Type B pancreatic cell (in vitro differentiated cells): ENCODE results near the gene MEIOSIN. TPM values are rescaled to one million over a fixed set of nuclear protein-coding genes. Genes with fewer than 3 reads are reported as not detected.

Experiments
- DNase-seq: peaks from one replicate; pipeline ENCODE4 v3.0.0; 2021; ENCODE audit warnings: mixed read lengths; ENCODE audit not compliant: unreplicated experiment; ENCODE audit errors: extremely low spot score
- H3K27ac Mint-ChIP-seq: 2 replicates; pipeline ENCODE4 v1.8.0; 2021; ENCODE audit warnings: mild to moderate bottlenecking, mixed read lengths
- H3K27me3 Mint-ChIP-seq: 2 replicates; pipeline ENCODE4 v1.8.0; 2021; ENCODE audit warnings: mixed read lengths
- H3K36me3 Mint-ChIP-seq: 2 replicates; pipeline ENCODE4 v1.8.0; 2021; ENCODE audit warnings: mixed read lengths
- H3K4me1 Mint-ChIP-seq: one replicate; pipeline ENCODE4 v1.8.0; 2021; ENCODE audit warnings: mixed read lengths; ENCODE audit not compliant: unreplicated experiment
- H3K4me3 Mint-ChIP-seq: 2 replicates; pipeline ENCODE4 v1.8.0; 2021; ENCODE audit warnings: mild to moderate bottlenecking, mixed read lengths
- H3K9me3 Mint-ChIP-seq: 2 replicates; pipeline ENCODE4 v1.8.0; 2021; ENCODE audit warnings: mixed read lengths
- CTCF ChIP-seq: fragments of 200-600 bp; sonication (generic); conservative IDR thresholded peaks from 2 replicates; pipeline ENCODE4 v1.5.0; 2021; ENCODE audit warnings: antibody characterized with exemption, mild to moderate bottlenecking
- total RNA-seq: library from RNA; stranded (reverse); gene quantifications from 2 replicates; pipeline ENCODE4 v1.2.1, GENCODE V29; 2021; ENCODE audit warnings: low replicate concordance

The MEIOSIN gene
- total RNA-seq, 1 donor from 2014 or later, result not detected

DNA sequence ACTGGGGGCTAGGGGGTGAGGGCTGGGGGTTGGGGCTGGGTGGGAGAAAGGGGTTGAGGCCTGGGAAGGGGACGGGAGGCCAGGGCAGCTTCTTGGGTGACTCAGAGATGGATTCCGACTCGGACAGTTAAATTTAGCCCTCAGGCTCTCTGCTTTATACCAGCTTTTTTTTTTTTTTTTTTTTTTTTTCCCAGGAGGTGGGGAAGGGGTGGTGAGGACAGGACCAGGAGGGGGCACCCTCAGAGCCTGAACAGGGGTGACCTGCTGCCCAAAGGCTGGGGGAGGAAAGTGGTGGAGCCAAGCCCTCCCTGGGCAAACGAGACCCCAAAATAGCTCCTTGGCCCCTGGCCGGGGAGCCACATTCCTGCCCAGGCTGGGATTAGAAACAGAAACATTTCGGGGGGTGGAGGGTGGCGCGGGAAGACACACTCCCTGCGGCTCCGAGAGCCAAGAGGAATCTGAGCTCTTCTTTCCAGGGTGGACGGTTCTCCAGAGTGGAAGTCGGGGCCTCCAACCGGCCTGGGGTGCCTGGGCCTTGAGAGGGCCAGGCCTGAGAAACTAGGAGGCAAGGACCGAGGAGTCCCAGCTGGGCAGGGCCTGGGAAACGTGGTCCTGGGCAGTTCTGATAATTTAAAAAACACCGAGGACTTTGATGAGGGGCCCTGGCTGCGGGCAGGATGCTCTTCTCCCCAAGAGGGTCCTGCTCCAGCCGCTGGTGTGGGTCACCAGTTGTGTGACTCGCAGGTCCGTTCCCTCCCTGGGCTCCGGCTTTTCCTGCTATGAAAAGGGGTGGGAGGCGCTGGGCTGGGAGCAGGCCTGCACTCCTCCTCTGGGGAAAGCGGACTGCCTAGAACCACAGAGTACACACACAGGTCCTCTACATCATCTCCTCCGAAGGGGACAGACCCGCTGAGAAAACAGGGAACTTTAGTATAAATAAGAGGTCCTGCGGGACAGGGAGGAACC lies 49.9 kb downstream of the MEIOSIN start:
- Mint-ChIP-seq H3K27ac (peak overlapping the region; percentile 21), H3K27me3 (no peaks in the 10 kb centered on the region), H3K9me3 (no peaks in the 10 kb centered on the region), H3K36me3 (peaks cover 9% of the 10 kb centered on the region), H3K4me3 (no peak overlapping the region), H3K4me1 (peaks cover 20% of the 10 kb centered on the region)
- no peak for DNase-seq
- TF ChIP-seq CTCF, result no peak

DNA sequence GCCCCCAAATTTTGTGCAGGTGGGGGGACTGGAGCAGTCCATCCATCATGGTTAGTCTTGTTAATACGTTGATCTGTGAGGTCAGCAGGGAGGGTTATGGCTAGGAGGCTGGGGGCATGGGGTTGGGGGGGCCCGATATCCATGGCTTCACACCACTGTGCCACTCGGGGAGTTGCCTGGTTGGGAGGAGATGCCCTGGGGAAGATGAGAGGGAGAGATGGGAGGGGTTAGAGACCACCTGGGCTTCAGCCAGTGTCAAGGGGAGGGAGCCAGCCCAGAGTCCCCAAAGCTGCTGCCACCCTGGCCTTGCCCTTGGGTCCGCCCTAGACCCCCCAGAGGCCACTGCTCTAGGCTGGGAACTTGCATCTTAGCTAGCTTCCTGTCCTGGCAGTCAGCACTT lies 50.9 kb downstream of the MEIOSIN start:
- no peaks in the 10 kb centered on the region for H3K27me3 Mint-ChIP-seq
- no peak overlapping the region for H3K27ac Mint-ChIP-seq
- no peak for TF ChIP-seq CTCF
- no peak for DNase-seq
- H3K4me1 Mint-ChIP-seq, result peaks cover 16% of the 10 kb centered on the region
- peaks cover 11% of the 10 kb centered on the region for H3K36me3 Mint-ChIP-seq
- no peak overlapping the region for H3K4me3 Mint-ChIP-seq
- H3K9me3 Mint-ChIP-seq, result no peaks in the 10 kb centered on the region

DNA sequence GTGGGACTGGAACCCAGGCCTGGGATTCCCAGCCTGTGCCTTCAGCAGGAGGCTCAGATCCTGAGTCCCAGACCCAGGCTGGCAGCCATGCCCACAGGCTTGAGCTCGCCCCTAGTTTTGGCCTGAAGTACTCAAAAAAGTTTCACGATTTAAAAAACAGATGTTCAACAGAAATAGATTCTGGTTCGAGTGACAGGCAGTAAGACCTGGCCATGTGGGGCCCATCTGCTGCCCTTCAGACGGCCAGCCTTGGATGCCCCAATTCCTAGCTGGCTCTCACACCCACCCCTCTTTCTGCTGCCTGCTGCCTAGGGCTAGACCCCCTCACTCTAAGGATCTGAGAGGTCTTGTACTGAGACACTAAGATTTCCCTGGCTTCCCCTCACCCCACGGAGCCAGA lies 51.9 kb downstream of the MEIOSIN start:
- Mint-ChIP-seq H3K27me3 (no peaks in the 10 kb centered on the region), H3K36me3 (peaks cover 8% of the 10 kb centered on the region), H3K9me3 (no peaks in the 10 kb centered on the region), H3K4me1 (peaks cover 6% of the 10 kb centered on the region), H3K27ac (no peak overlapping the region), H3K4me3 (no peak overlapping the region)
- TF ChIP-seq CTCF, result no peak
- no peak for DNase-seq

DNA sequence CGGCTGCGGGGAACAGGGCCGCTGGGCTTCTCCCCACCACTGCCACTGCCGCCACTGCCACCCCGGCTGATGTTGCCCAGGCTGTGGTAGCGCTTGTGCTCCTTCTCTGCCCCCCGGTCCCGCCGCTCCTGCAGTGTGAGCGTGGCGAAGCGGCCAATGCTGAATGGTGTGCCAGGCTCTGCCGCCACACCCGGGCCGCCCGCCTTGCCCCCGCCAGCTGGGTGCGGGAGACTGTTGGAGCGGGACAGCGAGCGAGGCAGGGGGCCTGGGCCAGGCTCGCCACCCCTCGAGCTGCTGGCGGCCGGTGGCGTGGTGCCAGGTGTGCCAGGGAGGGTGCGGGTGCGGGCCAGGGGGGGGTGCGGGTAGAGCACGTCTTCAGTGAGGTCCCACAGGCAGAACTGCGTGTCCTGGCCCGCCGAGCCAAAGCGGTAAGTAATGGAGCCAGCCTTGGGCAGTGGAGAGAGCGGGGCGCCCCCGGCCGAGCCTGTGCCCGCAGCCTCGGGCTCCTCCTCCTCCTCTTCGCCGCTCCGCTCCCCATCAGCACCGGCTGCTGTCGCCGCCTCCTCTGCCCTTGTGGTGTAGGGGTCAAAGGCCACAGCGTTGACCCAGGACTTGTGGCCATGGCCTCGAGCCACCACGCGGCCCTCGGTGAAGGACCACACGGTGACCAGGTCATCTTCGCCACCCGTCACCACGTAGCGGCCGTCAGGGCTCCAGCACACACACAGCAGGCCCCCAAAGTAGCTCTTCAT lies 52.7 kb downstream of the MEIOSIN start:
- DNase-seq, result no peak
- no peak for TF ChIP-seq CTCF
- Mint-ChIP-seq H3K4me1 (peaks cover 5% of the 10 kb centered on the region), H3K36me3 (peaks cover 8% of the 10 kb centered on the region), H3K27ac (no peak overlapping the region), H3K4me3 (no peak overlapping the region), H3K9me3 (no peaks in the 10 kb centered on the region), H3K27me3 (no peaks in the 10 kb centered on the region)

- H3K36me3 Mint-ChIP-seq, result peaks cover 11% of the 10 kb centered on the region
These were observed 53.3 kb downstream of the MEIOSIN start for GRCh38 chr19:45786533-45786894.

More at GRCh38 chr19:45786533-45786894, 53.3 kb downstream of the MEIOSIN start:
- Mint-ChIP-seq H3K27ac (no peak overlapping the region), H3K27me3 (no peaks in the 10 kb centered on the region), H3K4me3 (no peak overlapping the region), H3K4me1 (peaks cover 8% of the 10 kb centered on the region), H3K9me3 (no peaks in the 10 kb centered on the region)
- DNase-seq, result no peak
- TF ChIP-seq CTCF, result no peak
